Muscle layer of duodenum (tissue), 2 donors: ENCODE results near the gene RPS16.
"Not testable (repeated sequence)": the region's sequence is repeated elsewhere in the genome, so short reads cannot be mapped to it uniquely, and the experiment has no call there.

Experiments used
- H3K27ac ChIP-seq: one replicate; pipeline ENCODE4 v1.7.0; 2013; ENCODE audit warnings: mild to moderate bottlenecking, low read length
- H3K27me3 ChIP-seq: one replicate; pipeline ENCODE4 v1.7.0; 2013; ENCODE audit warnings: low read depth, mild to moderate bottlenecking, control low read depth, low read length
- H3K36me3 ChIP-seq, 2 donors: one replicate each; pipeline ENCODE4 v1.7.0; 2013; ENCODE audit warnings: low read length in 2 of 2, control low read depth in 1 of 2, mild to moderate bottlenecking in 1 of 2; ENCODE audit not compliant: insufficient read depth in 2 of 2, control insufficient read depth in 1 of 2
- H3K4me1 ChIP-seq, 2 donors: one replicate each; pipeline ENCODE4 v1.7.0; 2013; ENCODE audit warnings: low read length in 2 of 2, mild to moderate bottlenecking in 2 of 2, control low read depth in 1 of 2, moderate library complexity in 1 of 2; ENCODE audit not compliant: insufficient read depth in 2 of 2, control insufficient read depth in 1 of 2
- H3K4me3 ChIP-seq, 2 donors: one replicate each; pipeline ENCODE4 v1.7.0; 2013; ENCODE audit warnings: low read length in 2 of 2, low read depth in 1 of 2, mild to moderate bottlenecking in 1 of 2
- H3K9me3 ChIP-seq, 2 donors: one replicate each; pipeline ENCODE4 v1.7.0; 2013; ENCODE audit warnings: low read length in 2 of 2, control low read depth in 1 of 2, mild to moderate bottlenecking in 1 of 2; ENCODE audit not compliant: control insufficient read depth in 1 of 2
- donor health status: healthy.

Gene RPS16

DNA sequence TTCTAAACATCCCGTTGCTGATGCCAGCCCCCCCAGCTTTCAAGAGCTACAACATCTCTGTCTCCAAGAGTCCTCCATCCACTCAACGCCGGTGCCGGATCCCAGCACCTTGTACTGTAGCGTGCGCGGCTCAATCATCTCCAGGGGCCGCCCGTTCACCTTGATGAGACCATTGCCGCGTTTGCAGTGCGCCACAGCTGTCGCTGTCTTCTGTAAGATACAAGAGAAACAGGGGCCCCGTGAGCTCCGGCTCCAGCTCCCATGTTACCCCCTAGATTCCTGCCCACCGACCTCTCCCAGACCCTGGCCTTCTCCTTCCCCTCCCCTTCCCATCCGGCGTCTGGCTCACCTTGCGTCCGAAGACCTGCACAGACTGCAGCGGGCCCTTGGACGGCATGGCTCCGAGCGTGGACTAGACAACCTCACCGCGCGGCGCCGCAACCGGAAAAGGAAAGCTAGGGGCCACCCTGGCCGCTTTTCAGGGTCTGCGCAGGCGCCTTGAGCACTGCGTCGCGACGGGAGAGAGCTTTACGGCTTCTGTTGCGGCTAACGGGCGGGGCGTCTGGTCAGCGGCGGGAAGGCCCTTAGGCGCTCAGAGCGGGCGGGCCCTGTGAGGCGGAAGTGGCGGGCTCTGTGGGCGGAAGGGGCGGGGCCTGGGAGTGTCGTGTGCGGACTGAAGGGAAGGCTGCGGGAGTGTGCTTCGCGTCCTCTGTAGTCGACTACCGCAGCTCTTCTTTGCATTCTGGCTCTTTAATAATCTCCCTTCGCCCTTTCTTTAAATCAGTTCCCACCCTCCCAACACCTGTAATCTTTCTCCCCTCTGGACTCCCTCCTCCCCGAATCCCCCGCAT lies at the start of gene RPS16:
TSS of gene RPS16 (minus strand) at position 451 of the 851 bp plus-strand sequence. CDS start at position 397, 54 bp downstream.
- peak within 1 kb of the TSS; percentile 91 to 96 for H3K4me3 ChIP-seq
- H3K4me1 ChIP-seq: peaks cover 16 to 23% of the 10 kb centered on the region in 2 donors
- peak within 1 kb of the TSS; percentile 95 for H3K27ac ChIP-seq
- no peaks in the 10 kb centered on the region for H3K27me3 ChIP-seq
- H3K36me3 ChIP-seq: peaks cover 19 to 21% of the 10 kb centered on the region in 2 donors
- no peaks in the 10 kb centered on the region for H3K9me3 ChIP-seq

DNA sequence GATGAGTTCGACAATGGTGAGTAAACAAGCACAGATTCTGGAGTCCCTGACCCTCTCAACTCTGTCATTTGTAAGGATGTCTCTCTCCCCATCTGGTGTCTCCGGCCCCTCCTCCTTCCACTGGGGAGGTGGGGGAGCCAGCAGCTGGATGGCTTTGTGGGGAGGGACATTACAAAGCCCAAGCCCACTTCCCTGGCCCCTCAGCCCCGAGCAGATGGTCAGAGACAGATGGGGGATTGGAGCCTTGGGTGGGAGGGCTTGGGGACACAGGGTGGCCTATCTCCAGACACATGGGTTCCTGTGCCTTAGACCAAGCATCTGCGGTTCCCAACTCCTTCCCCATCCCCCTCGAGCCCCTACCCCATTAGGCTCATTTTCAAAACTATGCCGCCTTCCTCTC lies 47.4 kb upstream of the RPS16 start:
- peaks cover 23 to 31% of the 10 kb centered on the region in 2 donors for H3K36me3 ChIP-seq
- H3K4me1 ChIP-seq: peaks cover 7 to 18% of the 10 kb centered on the region in 2 donors

DNA sequence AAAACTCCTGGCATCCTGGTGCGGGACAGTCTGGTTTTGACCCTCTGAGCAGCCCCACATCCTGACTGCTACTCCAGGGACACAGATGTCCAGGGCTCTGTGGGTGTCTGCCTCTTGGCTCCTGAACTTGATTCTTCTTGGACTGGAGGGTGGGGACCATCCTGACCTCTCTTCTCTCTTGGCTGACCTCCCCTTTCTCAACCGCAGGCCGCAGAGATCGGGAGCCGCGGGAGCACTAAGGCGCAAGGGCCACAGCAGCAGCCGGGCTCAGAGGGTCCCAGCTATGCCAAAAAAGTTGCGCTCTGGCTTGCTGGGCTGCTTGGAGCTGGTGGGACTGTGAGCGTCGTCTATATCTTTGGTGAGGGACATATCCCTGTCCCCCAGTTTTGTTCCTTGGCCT lies 45.9 kb upstream of the RPS16 start:
- H3K4me3 ChIP-seq: peak overlapping the region; percentile 99 to 100

More for the DNA sequence above, 47.4 kb upstream of the RPS16 start:
- Histone ChIP-seq H3K27ac (no peak overlapping the region), H3K27me3 (no peaks in the 10 kb centered on the region), H3K9me3 (no peaks in the 10 kb centered on the region), H3K4me3 (no peak overlapping the region)

DNA sequence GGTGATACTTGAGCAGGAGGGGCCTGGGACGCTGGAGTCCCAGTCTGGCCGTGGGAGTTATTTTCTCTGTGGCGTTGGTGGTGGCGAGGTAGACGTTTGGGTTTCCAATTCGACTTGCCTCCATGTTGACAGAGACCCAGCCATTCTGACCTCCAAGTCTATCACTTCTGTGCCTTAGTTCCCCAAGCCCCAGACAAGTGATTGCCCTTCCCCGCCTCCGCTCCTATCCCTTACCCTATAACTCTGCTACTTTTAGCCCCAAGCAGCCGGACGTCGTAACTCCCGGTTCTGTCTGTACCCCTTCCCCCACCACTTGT lies 45.4 kb upstream of the RPS16 start:
- Histone ChIP-seq H3K36me3 (peaks cover 15 to 26% of the 10 kb centered on the region in 2 donors), H3K4me1 (peaks cover 7 to 18% of the 10 kb centered on the region in 2 donors), H3K9me3 (no peaks in the 10 kb centered on the region), H3K27me3 (no peaks in the 10 kb centered on the region), H3K4me3 (peak overlapping the region; percentile 99 to 100), H3K27ac (peak overlapping the region; percentile 63)

More for the DNA sequence above, 45.9 kb upstream of the RPS16 start:
- Histone ChIP-seq H3K4me1 (peaks cover 7 to 18% of the 10 kb centered on the region in 2 donors), H3K9me3 (no peaks in the 10 kb centered on the region), H3K36me3 (peaks cover 15 to 25% of the 10 kb centered on the region in 2 donors), H3K27ac (peak overlapping the region; percentile 63), H3K27me3 (no peaks in the 10 kb centered on the region)

DNA sequence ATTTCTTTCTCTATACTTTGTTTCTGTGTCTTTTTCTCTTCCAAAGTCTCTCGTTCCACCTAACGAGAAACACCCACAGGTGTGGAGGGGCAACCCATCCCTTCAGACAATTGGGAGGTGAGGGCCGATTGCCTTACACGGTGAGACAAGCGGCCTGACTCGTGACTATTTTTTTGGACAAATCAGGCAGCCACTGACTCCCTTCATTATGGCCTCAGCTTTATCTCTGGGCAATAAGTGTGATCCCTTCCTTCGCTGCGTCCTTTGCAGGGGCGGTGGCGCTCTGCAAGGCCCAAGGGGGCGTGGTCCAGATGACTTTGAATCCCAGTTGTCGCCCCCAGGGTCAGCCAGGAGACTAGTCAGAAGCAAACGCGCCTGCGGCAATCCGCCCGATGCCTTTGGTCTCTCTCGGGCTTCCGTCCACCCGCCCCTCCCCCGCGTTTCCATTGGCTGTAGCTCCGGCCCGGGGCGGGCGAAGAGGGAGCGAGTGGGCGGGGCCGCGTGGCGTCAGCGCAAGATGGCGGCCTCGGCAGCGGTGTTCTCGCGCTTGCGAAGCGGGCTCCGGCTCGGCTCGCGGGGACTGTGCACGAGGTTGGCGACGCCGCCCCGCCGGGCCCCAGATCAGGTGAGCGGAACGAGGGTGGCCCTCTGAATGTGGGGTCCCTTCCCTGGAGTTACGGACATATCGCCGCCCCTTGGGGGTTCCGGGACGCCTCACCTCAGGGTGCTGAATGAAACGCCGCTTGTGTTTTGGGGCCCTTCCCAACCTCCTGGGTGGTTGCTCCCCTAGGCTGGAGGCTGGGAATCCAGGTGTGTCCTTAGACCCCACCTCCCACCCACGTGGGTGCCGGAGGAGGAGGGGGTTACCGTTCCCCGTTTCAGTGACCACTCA lies 44.8 kb upstream of the RPS16 start, which contains the start of gene TIMM50:
TSS of gene TIMM50 (plus strand) at position 502 of the 892 bp plus-strand sequence. CDS start at position 518, 16 bp downstream.
- no peaks in the 10 kb centered on the region for H3K27me3 ChIP-seq
- peak within 1 kb of the TSS; percentile 72 for H3K27ac ChIP-seq
- peak within 1 kb of the TSS; percentile 99 to 100 for H3K4me3 ChIP-seq
- H3K4me1 ChIP-seq: peaks cover 7 to 18% of the 10 kb centered on the region in 2 donors
- peaks cover 14 to 26% of the 10 kb centered on the region in 2 donors for H3K36me3 ChIP-seq
- no peaks in the 10 kb centered on the region for H3K9me3 ChIP-seq

DNA sequence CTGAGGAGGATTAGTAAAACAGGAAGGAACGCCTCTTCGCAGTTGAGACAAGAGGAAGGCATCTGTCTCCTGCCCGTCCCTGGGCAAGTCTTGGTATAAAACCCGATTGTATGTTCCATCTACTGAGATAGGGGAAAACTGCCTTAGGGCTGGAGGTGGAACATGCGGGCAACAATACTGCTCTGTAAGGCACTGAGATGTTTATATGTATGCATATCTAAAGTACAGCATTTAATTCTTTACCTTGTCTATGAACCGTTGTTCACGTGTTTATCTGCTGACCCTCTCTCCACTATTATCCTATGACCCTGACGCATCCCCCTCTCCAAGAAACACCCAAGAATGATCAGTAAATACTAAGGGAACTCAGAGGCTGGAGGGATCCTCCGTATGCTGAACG lies 44.2 kb upstream of the RPS16 start:
- H3K36me3 ChIP-seq: peaks cover 10 to 24% of the 10 kb centered on the region in 2 donors
- no peaks in the 10 kb centered on the region for H3K9me3 ChIP-seq
- no peaks in the 10 kb centered on the region for H3K27me3 ChIP-seq
- peaks cover 7 to 18% of the 10 kb centered on the region in 2 donors for H3K4me1 ChIP-seq
- H3K27ac ChIP-seq: no peak overlapping the region
- H3K4me3 ChIP-seq: peak overlapping the region; percentile 99 to 100

DNA sequence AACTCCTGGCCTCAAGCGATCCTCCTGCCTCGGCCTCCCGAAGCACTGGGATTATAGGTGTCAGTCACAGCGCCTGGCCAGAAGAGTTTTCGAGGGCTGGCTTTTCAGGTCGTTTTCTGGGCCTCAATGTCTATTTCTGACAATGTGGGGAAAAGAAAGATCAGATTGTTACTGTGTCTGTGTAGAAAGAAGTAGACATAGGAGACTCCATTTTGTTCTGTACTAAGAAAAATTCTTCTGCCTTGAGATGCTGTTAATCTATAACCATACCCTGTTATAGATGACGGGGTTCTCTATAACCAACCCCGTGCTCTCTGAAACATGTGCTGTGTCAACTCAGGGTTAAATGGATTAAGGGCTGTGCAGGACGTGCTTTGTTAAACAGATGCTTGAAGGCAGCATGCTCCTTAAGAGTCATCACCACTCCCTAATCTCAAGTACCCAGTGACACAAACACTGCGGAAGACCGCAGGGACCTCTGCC lies 43.6 kb upstream of the RPS16 start:
- H3K4me3 ChIP-seq, H3K27ac ChIP-seq: not testable (repeated sequence)

DNA sequence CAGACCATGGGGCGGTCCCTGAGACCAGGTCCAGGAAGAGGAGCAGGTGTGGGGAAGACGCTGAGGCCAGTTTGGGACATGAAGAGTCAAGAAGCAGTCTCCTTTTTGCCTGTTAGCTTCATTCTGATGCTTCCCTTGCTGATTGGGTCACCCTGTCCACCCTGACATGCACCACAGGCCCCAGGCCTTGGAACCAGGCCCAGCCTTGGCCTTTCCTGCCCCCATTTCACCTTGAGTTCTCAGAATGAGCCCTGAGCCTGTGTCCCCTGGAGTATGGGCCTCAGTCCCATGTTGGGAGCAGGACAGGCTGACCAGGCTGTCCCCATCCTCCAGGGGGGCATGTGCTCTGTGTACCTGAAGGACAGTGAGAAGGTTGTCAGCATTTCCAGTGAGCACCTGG lies 40.0 kb upstream of the RPS16 start:
- H3K36me3 ChIP-seq: peaks cover 48 to 61% of the 10 kb centered on the region in 2 donors

More for the DNA sequence above, 43.6 kb upstream of the RPS16 start:
- H3K9me3 ChIP-seq, H3K27me3 ChIP-seq: not testable (repeated sequence)
- Histone ChIP-seq H3K36me3 (peaks cover 15 to 29% of the 10 kb centered on the region in 2 donors), H3K4me1 (peaks cover 7 to 18% of the 10 kb centered on the region in 2 donors)

DNA sequence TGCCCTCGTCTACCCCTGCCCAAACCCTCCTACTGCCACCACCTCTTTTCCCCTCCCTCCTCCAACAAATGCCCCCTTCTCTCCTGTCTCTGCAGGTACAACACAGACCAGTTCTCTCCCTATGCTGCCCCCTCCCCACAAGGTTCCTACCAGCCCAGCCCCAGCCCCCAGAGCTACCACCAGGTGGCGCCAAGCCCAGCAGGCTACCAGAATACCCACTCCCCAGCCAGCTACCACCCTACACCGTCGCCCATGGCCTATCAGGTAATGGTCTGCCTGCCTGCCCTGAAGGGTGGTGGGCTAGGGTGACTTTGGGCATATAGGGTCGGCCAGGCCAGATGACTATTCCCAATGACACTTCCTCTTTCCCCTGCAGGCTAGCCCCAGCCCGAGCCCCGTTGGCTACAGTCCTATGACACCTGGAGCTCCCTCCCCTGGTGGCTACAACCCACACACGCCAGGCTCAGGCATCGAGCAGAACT lies 38.4 kb upstream of the RPS16 start:
- no peaks in the 10 kb centered on the region for H3K9me3 ChIP-seq
- peaks cover 64 to 77% of the 10 kb centered on the region in 2 donors for H3K36me3 ChIP-seq
- H3K27ac ChIP-seq: no peak overlapping the region
- no peak overlapping the region for H3K4me3 ChIP-seq
- no peaks in the 10 kb centered on the region for H3K27me3 ChIP-seq
- no peaks in the 10 kb centered on the region for H3K4me1 ChIP-seq

More for the DNA sequence above, 40.0 kb upstream of the RPS16 start:
- H3K4me1 ChIP-seq: peaks cover 0 to 5% of the 10 kb centered on the region in 2 donors
- H3K9me3 ChIP-seq: no peaks in the 10 kb centered on the region
- H3K4me3 ChIP-seq: no peak overlapping the region
- no peaks in the 10 kb centered on the region for H3K27me3 ChIP-seq
- no peak overlapping the region for H3K27ac ChIP-seq

DNA sequence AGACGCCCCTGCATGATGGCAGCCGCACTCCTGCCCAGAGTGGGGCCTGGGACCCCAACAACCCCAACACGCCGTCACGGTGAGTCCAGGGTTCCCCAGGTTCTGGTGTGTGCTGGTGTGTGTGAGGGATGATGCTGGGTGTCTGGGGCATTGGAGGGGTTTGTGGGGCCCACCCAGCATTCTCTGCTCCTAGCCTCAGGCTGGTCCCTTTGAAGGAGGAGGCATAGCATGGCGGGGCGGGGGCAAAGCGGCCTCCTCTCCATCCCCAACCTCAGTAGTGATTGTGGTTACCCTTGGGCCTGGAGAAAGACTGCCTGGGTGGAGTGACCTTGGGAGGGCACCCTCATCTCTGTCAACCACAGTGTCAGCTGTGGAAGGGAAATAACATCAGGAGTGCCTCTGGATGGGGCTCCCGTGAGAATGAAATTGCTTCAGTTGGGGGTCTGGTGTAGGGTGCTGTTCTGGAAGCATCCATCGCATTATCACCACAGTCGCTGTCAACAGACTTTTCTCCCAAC lies 37.8 kb upstream of the RPS16 start:
- no peak overlapping the region for H3K27ac ChIP-seq
- no peaks in the 10 kb centered on the region for H3K27me3 ChIP-seq
- H3K36me3 ChIP-seq: peaks cover 71 to 84% of the 10 kb centered on the region in 2 donors
- H3K4me3 ChIP-seq: no peak overlapping the region
- H3K4me1 ChIP-seq: no peaks in the 10 kb centered on the region
- H3K9me3 ChIP-seq: no peaks in the 10 kb centered on the region
